ENCODE results near the gene AKNA.

AKNA gene

DNA sequence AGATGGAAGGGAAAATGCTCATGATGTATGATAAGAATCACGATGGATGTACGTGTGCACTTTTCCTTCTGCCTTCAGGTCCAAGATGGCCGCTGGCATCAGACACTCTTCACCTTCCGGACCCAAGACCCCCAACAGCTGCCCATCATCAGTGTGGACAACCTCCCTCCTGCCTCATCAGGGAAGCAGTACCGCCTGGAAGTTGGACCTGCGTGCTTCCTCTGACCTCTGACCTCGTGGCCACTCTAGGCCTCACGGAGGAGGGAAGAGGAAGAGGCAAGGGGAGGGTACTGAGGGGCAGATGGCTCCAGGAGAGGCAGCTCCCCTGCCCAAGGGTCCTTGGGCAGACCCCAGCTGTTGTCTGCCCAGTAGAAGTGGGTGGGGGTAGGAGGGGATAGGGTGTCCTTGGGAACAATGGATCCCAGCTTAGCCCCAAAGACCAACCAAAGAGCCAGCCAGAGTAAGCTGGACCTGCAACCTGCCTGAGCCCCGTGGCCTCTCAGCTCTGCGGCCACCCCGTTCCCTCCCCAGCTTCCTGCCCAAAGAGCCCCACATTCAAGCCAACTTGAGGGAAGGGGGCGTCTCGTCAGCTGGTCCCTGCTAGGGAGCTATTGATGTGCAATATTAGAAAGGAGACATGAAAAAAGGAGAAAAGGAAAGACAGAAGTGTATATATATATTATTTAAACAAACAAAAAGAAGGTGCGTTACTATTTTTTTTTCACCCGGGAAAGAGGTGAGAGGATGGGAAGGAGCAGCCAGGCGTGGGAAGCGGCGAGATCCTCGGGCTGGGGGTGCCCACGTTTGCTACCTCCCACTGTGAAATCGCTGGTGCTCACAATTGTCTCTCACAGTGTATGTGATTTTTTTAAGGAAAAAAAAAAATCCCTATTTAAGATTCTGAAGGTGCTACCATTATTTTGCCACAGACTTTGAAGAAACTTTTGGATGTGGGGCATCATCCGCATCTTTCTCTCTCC, 77.0 kb downstream of the AKNA start:
- Histone ChIP-seq H3K4me1 (ENCODE audit: control insufficient read depth in 1 of 2, insufficient read depth in 2 of 2, low read length in 2 of 2) (peaks cover 0 to under 1% of the 10 kb centered on the region in 2 donors), H3K36me3 (ENCODE audit: control insufficient read depth in 1 of 2, insufficient read depth in 2 of 2, low read length in 2 of 2) (peaks cover 0 to 5% of the 10 kb centered on the region in 2 donors), H3K9ac (ENCODE audit: low read depth in 1 of 2, low read length in 2 of 2) (no peak overlapping the region), H3K9me3 (ENCODE audit: control insufficient read depth in 1 of 2, low read length in 2 of 2) (no peaks in the 10 kb centered on the region), H3K27ac (ENCODE audit: low read depth, low read length) (no peak overlapping the region), H3K27me3 (ENCODE audit: control insufficient read depth in 1 of 2, insufficient read depth in 2 of 2, low read length in 2 of 2) (no peaks in the 10 kb centered on the region), H3K4me3 (ENCODE audit: low read depth in 1 of 2, low read length in 2 of 2) (no peak overlapping the region)

DNA sequence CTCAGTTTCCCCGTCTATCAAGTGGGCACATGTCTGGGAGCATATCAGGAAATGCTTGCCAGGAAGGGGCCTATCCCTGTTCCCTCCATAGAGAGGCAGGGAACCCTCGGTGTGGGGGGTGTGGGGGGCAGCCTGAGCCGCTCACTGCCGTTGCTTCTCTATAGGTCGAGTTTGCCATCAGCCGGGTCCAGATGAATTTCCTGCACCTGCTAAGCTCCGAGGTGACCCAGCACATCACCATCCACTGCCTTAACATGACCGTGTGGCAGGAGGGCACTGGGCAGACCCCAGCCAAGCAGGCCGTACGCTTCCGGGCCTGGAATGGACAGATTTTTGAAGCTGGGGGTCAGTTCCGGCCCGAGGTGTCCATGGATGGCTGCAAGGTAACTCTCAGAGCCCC, 78.7 kb downstream of the AKNA start:
- no peaks in the 10 kb centered on the region for H3K27me3 ChIP-seq (ENCODE audit: control insufficient read depth in 1 of 2, insufficient read depth in 2 of 2, low read length in 2 of 2)
- no peak overlapping the region for H3K9ac ChIP-seq (ENCODE audit: low read depth in 1 of 2, low read length in 2 of 2)
- H3K9me3 ChIP-seq (ENCODE audit: control insufficient read depth in 1 of 2, low read length in 2 of 2): no peaks in the 10 kb centered on the region
- H3K36me3 ChIP-seq (ENCODE audit: control insufficient read depth in 1 of 2, insufficient read depth in 2 of 2, low read length in 2 of 2): peaks cover 0 to 5% of the 10 kb centered on the region in 2 donors
- H3K27ac ChIP-seq (ENCODE audit: low read depth, low read length): no peak overlapping the region
- H3K4me3 ChIP-seq (ENCODE audit: low read depth in 1 of 2, low read length in 2 of 2): no peak overlapping the region
- peaks cover 0 to 5% of the 10 kb centered on the region in 2 donors for H3K4me1 ChIP-seq (ENCODE audit: control insufficient read depth in 1 of 2, insufficient read depth in 2 of 2, low read length in 2 of 2)

DNA sequence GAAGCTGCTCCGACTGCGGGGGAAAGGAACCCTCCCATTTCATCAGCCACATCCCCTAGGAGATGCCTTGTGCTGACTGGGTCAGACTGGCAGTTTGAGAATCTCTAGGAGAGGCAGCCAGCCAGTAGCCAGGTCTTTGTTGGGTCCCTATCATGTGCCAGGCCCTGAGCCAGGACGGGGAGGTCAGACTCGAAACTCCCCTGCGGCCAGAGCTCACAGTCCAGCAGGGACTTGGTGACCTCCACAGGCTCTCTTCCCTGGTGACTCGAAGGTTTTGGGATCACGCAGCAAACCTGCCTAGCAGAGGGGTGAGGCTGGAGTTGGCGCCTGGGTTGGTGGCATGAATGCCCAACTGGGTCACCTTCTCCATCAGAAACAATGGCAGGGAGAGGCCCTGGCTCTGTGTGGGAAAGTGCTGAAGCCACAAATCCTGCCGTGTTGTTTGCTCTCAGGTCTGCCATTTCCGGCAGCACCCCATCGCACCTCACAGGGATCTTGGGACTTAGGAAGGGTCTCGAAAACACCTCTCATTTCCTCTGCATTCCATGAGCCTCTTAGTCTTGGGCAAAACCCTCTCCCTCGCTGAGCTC, 79.3 kb downstream of the AKNA start:
- Histone ChIP-seq H3K9ac (ENCODE audit: low read depth in 1 of 2, low read length in 2 of 2) (no peak overlapping the region), H3K4me3 (ENCODE audit: low read depth in 1 of 2, low read length in 2 of 2) (no peak overlapping the region), H3K4me1 (ENCODE audit: control insufficient read depth in 1 of 2, insufficient read depth in 2 of 2, low read length in 2 of 2) (peaks cover 0 to 5% of the 10 kb centered on the region in 2 donors), H3K36me3 (ENCODE audit: control insufficient read depth in 1 of 2, insufficient read depth in 2 of 2, low read length in 2 of 2) (peaks cover 0 to 5% of the 10 kb centered on the region in 2 donors), H3K27ac (ENCODE audit: low read depth, low read length) (no peak overlapping the region), H3K27me3 (ENCODE audit: control insufficient read depth in 1 of 2, insufficient read depth in 2 of 2, low read length in 2 of 2) (no peaks in the 10 kb centered on the region), H3K9me3 (ENCODE audit: control insufficient read depth in 1 of 2, low read length in 2 of 2) (no peaks in the 10 kb centered on the region)

DNA sequence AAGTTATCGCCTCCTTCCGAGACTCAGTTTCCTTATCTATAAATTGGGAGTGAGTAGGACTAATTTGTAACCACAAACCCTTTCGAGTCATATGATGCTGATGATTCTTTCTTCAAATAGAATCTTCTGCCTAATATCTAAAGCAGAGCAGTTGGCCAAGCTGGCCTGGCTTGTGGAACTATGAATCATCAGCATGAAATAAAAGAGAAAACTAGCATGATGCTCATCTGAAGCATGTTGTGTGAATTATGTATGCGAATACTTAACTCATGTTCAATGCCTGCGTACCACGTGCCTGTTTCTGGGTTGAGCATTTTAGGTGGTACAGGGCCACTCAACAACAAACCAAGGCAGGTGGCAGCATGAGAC, 79.9 kb downstream of the AKNA start:
- Histone ChIP-seq H3K4me1 (ENCODE audit: control insufficient read depth in 1 of 2, insufficient read depth in 2 of 2, low read length in 2 of 2) (peaks cover 0 to 5% of the 10 kb centered on the region in 2 donors), H3K27me3 (ENCODE audit: control insufficient read depth in 1 of 2, insufficient read depth in 2 of 2, low read length in 2 of 2) (no peaks in the 10 kb centered on the region), H3K27ac (ENCODE audit: low read depth, low read length) (no peak overlapping the region), H3K4me3 (ENCODE audit: low read depth in 1 of 2, low read length in 2 of 2) (no peak overlapping the region), H3K36me3 (ENCODE audit: control insufficient read depth in 1 of 2, insufficient read depth in 2 of 2, low read length in 2 of 2) (peaks cover 0 to 5% of the 10 kb centered on the region in 2 donors), H3K9ac (ENCODE audit: low read depth in 1 of 2, low read length in 2 of 2) (no peak overlapping the region), H3K9me3 (ENCODE audit: control insufficient read depth in 1 of 2, low read length in 2 of 2) (no peaks in the 10 kb centered on the region)

DNA sequence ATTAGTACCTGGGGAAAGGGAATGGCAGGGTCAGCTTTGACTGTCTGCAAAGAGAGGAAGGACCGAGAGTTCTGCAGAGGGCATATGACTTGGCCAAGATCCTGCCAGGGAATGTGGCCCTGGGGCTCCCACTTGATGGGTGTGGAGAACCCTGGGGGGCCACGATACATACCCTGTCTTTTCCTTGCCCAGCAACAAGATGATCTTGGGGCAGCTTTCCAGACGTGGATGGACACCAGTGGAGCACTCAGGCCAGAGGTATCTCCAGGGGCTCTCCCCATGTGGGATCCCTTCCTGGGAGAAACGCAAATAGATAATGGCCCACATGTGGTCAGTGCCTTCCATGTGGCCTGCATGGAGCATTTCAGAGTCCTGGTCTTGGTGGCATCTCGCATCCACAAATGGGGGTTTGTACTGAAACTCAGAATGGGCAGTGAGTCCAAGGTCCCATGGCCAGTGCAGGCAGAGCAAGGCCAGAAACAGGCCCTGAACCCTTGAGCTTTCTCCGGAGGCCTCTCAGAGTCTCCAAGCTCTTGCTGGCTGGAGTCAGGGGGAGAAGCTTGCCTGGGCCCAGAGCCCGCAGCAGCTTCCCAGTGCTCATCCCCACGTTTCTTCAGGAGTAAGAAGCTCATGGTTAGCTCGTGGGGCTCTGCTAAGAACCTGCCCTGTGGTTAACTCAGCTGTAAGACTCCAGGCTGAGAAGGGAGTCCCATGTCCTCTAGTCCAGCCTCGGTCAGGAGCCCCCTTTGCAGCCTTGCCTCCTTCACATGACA, 83.2 kb downstream of the AKNA start:
- Histone ChIP-seq H3K27me3 (ENCODE audit: control insufficient read depth in 1 of 2, insufficient read depth in 2 of 2, low read length in 2 of 2) (no peaks in the 10 kb centered on the region), H3K27ac (ENCODE audit: low read depth, low read length) (no peak overlapping the region), H3K36me3 (ENCODE audit: control insufficient read depth in 1 of 2, insufficient read depth in 2 of 2, low read length in 2 of 2) (peaks cover 0 to 5% of the 10 kb centered on the region in 2 donors), H3K4me1 (ENCODE audit: control insufficient read depth in 1 of 2, insufficient read depth in 2 of 2, low read length in 2 of 2) (peaks cover 0 to 5% of the 10 kb centered on the region in 2 donors), H3K9ac (ENCODE audit: low read depth in 1 of 2, low read length in 2 of 2) (no peak overlapping the region), H3K4me3 (ENCODE audit: low read depth in 1 of 2, low read length in 2 of 2) (no peak overlapping the region), H3K9me3 (ENCODE audit: control insufficient read depth in 1 of 2, low read length in 2 of 2) (no peaks in the 10 kb centered on the region)

DNA sequence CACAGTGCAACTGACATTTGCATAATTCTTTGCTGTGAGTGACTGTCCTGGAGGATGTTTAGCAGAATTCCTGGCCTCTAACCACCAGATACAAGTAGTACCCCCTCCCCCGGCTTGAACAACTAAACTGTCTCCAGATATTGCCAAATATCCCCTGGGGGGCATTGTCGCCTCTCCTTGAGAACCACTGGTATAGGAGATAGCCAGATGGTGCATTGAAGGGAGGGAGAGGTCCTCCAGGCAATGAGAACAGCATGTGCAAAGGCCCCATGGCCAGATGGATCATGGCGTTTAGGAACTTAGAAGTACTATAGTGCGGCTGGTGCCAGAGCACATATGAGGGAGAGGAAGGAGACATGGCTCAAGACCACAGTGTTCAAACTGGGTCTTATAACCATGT, 83.8 kb downstream of the AKNA start:
- Histone ChIP-seq H3K27me3 (ENCODE audit: control insufficient read depth in 1 of 2, insufficient read depth in 2 of 2, low read length in 2 of 2) (no peaks in the 10 kb centered on the region), H3K4me3 (ENCODE audit: low read depth in 1 of 2, low read length in 2 of 2) (no peak overlapping the region), H3K27ac (ENCODE audit: low read depth, low read length) (no peak overlapping the region), H3K9ac (ENCODE audit: low read depth in 1 of 2, low read length in 2 of 2) (no peak overlapping the region), H3K9me3 (ENCODE audit: control insufficient read depth in 1 of 2, low read length in 2 of 2) (no peaks in the 10 kb centered on the region), H3K36me3 (ENCODE audit: control insufficient read depth in 1 of 2, insufficient read depth in 2 of 2, low read length in 2 of 2) (peaks cover 0 to 5% of the 10 kb centered on the region in 2 donors), H3K4me1 (ENCODE audit: control insufficient read depth in 1 of 2, insufficient read depth in 2 of 2, low read length in 2 of 2) (peaks cover 0 to 5% of the 10 kb centered on the region in 2 donors)

DNA sequence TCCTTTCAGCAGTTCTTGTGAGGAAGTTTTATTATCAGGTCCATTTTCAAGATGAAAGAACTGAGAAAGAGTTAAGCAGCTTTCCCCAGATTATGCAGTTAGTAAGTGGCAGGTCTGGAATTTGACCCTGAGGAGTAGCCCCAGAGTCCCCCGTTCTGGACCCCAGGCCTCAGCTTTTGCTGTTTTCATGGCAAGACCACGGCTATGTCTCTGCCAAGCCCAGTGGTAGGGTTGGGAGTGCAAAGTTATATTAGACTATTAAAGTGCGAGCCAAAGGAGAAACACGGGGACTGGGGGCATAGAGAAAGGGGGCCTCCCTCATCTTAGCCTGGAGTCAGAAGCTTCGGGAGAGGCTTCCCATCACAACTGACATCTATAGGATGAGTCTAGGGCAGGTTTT, 84.2 kb downstream of the AKNA start:
- peaks cover 0 to 5% of the 10 kb centered on the region in 2 donors for H3K4me1 ChIP-seq (ENCODE audit: control insufficient read depth in 1 of 2, insufficient read depth in 2 of 2, low read length in 2 of 2)
- no peaks in the 10 kb centered on the region for H3K9me3 ChIP-seq (ENCODE audit: control insufficient read depth in 1 of 2, low read length in 2 of 2)
- peaks cover 0 to 5% of the 10 kb centered on the region in 2 donors for H3K36me3 ChIP-seq (ENCODE audit: control insufficient read depth in 1 of 2, insufficient read depth in 2 of 2, low read length in 2 of 2)
- no peak overlapping the region for H3K9ac ChIP-seq (ENCODE audit: low read depth in 1 of 2, low read length in 2 of 2)
- H3K27me3 ChIP-seq (ENCODE audit: control insufficient read depth in 1 of 2, insufficient read depth in 2 of 2, low read length in 2 of 2): no peaks in the 10 kb centered on the region
- H3K27ac ChIP-seq (ENCODE audit: low read depth, low read length): no peak overlapping the region
- H3K4me3 ChIP-seq (ENCODE audit: low read depth in 1 of 2, low read length in 2 of 2): no peak overlapping the region

DNA sequence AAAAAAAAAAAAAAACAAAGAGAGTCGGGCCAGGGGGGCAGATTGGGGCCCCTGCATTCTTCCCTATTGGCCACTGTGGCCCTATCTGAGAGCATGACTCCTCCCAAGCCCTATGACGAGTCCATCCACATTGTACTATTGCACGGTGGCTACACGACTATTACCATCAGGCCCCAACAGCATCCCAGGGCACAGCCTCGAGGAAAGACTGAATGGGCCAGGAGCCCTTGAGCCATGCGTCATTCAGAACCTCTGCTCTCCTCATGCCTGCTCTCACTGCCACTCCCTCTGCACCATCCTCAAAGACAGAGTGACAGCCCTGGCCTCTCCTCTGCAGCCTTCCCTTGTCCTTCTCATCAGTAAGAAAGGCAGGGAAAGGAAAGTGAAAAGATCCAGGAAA, 85.1 kb downstream of the AKNA start:
- H3K36me3 ChIP-seq (ENCODE audit: control insufficient read depth in 1 of 2, insufficient read depth in 2 of 2, low read length in 2 of 2): no peaks in the 10 kb centered on the region
- H3K4me1 ChIP-seq (ENCODE audit: control insufficient read depth in 1 of 2, insufficient read depth in 2 of 2, low read length in 2 of 2): peaks cover 0 to 5% of the 10 kb centered on the region in 2 donors
- H3K27me3 ChIP-seq (ENCODE audit: control insufficient read depth in 1 of 2, insufficient read depth in 2 of 2, low read length in 2 of 2): no peaks in the 10 kb centered on the region
- H3K27ac ChIP-seq (ENCODE audit: low read depth, low read length): no peak overlapping the region
- H3K9ac ChIP-seq (ENCODE audit: low read depth in 1 of 2, low read length in 2 of 2): no peak overlapping the region
- no peaks in the 10 kb centered on the region for H3K9me3 ChIP-seq (ENCODE audit: control insufficient read depth in 1 of 2, low read length in 2 of 2)
- no peak overlapping the region for H3K4me3 ChIP-seq (ENCODE audit: low read depth in 1 of 2, low read length in 2 of 2)

DNA sequence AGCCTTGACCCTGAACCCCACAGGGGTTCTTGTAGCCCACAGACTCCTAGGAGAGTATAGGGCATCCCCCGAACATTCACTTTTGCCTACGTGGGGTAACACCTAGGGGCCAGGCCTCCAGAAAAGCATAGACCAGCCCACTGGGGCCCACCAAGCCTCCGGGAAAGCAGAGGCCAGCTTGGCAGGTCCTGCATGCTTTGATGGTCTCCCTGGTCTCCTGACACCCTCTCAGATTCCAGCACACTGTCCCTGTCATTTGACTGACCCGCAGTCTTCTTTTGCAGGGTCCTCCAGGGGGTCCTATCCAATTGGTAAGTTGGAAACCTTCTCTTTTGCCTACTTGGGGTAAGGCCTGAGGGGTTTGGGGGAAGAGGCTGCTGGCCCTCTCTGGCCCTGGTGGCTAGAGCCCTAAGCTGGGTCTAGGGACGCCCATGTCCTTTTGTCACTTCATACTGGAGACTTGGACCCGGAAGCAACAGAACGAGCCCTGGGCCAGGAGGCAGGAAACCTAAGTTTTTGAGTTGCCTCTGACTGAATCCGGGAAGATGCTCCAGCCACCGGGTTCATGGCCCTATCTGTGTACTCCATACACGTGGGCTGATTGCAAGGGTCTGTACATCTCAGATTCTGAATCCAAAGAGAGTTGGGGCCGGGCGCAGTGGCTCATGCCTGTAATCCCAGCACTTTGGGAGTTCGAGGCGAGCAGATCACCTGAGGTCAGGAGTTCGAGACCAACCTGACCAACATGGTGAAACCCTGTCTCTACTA, 85.8 kb downstream of the AKNA start:
- H3K9me3 ChIP-seq (ENCODE audit: control insufficient read depth in 1 of 2, low read length in 2 of 2): no peaks in the 10 kb centered on the region
- H3K27me3 ChIP-seq (ENCODE audit: control insufficient read depth in 1 of 2, insufficient read depth in 2 of 2, low read length in 2 of 2): no peaks in the 10 kb centered on the region
- H3K4me3 ChIP-seq (ENCODE audit: low read depth in 1 of 2, low read length in 2 of 2): no peak overlapping the region
- no peak overlapping the region for H3K27ac ChIP-seq (ENCODE audit: low read depth, low read length)
- H3K9ac ChIP-seq (ENCODE audit: low read depth in 1 of 2, low read length in 2 of 2): no peak overlapping the region
- H3K36me3 ChIP-seq (ENCODE audit: control insufficient read depth in 1 of 2, insufficient read depth in 2 of 2, low read length in 2 of 2): no peaks in the 10 kb centered on the region
- H3K4me1 ChIP-seq (ENCODE audit: control insufficient read depth in 1 of 2, insufficient read depth in 2 of 2, low read length in 2 of 2): peaks cover 0 to 5% of the 10 kb centered on the region in 2 donors
